Skeletal muscle satellite cell (primary cell): Measurements from ENCODE around the gene ZBTB24.

Experiments used
- H3K27me3 ChIP-seq: 2 replicates; pipeline ENCODE4 v1.7.0; 2013; ENCODE audit warnings: low read length; ENCODE audit not compliant: control insufficient read depth, insufficient read depth
- H3K36me3 ChIP-seq: 2 replicates; pipeline ENCODE4 v1.7.0; 2013; ENCODE audit warnings: mild to moderate bottlenecking, control low read depth, low read length; ENCODE audit not compliant: insufficient read depth
- H3K4me1 ChIP-seq: 2 replicates; pipeline ENCODE4 v1.7.0; 2013; ENCODE audit warnings: low read length; ENCODE audit not compliant: control insufficient read depth, insufficient read depth
- H3K4me2 ChIP-seq: 2 replicates; pipeline ENCODE4 v1.7.0; 2013; ENCODE audit warnings: mild to moderate bottlenecking, low read length
- H3K4me3 ChIP-seq: 2 replicates; pipeline ENCODE4 v1.7.0; 2013; ENCODE audit warnings: low read length
- H3K9ac ChIP-seq: 2 replicates; pipeline ENCODE4 v1.7.0; 2013; ENCODE audit warnings: mild to moderate bottlenecking, low read depth, low read length, moderate library complexity
- H3K9me3 ChIP-seq: replicated peaks from 2 replicates; pipeline ENCODE4 v1.7.0; 2013; ENCODE audit warnings: mild to moderate bottlenecking, control low read depth, low read length

ZBTB24 gene

DNA sequence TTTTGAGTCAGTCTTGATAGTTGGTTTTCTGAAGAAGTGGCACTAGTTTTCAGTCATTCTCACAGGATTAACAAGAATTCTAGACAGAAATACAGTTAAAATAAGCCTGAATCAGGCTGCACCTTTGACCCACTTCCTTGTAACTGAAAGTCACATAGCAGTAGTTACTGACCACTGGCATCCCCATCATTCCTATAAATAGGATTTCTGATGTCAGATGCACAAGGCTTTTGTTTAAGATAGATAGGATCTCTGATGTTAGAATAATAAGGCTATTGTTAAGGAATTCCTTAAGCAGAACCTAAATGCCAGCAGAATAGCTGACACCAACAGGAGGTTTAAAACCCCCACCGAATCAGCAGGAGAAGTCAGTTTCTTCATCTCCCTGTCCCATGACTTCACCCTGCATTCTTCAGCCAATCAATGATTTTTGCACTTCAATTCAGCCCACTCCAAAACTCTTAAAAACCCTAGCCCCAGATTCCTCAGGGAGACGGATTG lies 30.6 kb upstream of the ZBTB24 start:
- H3K27me3 ChIP-seq, result no peaks in the 10 kb centered on the region
- no peak overlapping the region for H3K4me3 ChIP-seq
- no peak overlapping the region for H3K4me2 ChIP-seq
- H3K36me3 ChIP-seq, result no peaks in the 10 kb centered on the region
- H3K9ac ChIP-seq, result no peak overlapping the region
- H3K4me1 ChIP-seq, result no peaks in the 10 kb centered on the region
- no peaks in the 10 kb centered on the region for H3K9me3 ChIP-seq

DNA sequence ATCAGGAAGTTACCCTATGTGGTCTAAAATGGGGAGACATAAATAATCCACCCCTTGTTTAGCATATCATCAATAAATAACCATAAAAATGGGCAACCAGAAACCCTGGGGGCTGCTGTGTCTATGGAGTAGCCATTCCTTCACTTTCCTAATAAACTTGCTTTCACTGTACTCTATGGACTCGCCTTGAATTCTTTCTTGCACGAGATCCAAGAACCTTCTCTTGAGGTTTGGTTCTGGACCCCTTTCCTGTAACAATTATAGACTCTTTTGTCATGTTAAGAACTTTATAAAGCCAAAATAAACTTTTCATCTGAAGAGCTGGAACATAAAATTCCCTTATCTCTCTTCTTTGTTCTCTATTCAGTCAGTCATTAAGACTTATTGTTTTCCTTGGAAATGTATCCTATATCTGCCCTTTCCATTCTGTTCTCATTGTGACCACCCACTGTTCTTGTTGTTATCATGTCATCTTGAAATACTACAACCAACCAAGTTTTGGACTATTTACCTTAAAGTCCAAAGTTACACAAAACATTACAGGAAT lies 29.3 kb upstream of the ZBTB24 start:
- H3K4me1 ChIP-seq, result no peaks in the 10 kb centered on the region
- no peaks in the 10 kb centered on the region for H3K9me3 ChIP-seq
- H3K4me3 ChIP-seq, result no peak overlapping the region
- no peaks in the 10 kb centered on the region for H3K27me3 ChIP-seq
- H3K9ac ChIP-seq, result no peak overlapping the region
- no peaks in the 10 kb centered on the region for H3K36me3 ChIP-seq
- no peak overlapping the region for H3K4me2 ChIP-seq

DNA sequence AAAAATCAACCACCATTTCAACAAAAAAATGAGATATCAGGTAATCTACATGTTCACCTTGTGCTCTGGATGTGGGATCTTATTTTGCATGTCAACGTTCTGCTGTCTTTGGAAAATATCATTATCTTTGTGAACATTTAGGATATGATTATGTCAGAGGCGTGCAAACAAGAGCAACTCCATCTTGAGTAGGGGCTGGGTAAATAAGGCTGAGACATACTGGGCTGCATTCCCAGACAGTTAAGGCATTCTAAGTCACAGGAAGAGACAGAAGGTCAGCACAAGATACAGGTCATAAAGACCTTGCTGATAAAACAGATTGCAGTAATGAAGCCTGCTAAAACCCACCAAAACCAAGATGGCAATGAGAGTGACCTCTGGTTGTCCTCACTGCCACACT lies 28.8 kb upstream of the ZBTB24 start:
- H3K4me2 ChIP-seq, result no peak overlapping the region
- H3K9ac ChIP-seq, result no peak overlapping the region
- no peaks in the 10 kb centered on the region for H3K4me1 ChIP-seq
- H3K9me3 ChIP-seq, result no peaks in the 10 kb centered on the region
- H3K4me3 ChIP-seq, result no peak overlapping the region
- H3K27me3 ChIP-seq, result no peaks in the 10 kb centered on the region
- no peaks in the 10 kb centered on the region for H3K36me3 ChIP-seq

DNA sequence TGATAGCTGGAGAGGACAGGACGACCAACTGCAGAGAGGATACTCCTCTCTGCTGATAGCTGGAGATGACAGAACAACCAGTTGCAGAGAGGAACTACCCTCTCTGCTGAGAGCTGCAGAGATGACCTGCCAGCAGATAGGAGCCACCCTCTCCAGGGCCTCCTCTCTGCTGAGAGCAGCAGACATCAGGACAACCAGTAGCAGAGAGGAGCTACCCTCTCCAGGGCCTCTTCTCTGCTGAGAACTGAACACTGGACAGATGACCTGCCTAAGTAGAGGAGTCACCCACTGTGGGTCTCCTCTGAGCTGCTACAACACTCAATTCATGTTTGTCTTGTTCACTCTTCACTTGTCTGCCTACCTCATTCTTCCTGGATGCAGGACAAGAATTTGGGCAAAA lies 27.3 kb upstream of the ZBTB24 start:
- no peaks in the 10 kb centered on the region for H3K27me3 ChIP-seq
- H3K36me3 ChIP-seq, result no peaks in the 10 kb centered on the region
- H3K9ac ChIP-seq, result no peak overlapping the region
- H3K4me1 ChIP-seq, result no peaks in the 10 kb centered on the region
- no peaks in the 10 kb centered on the region for H3K9me3 ChIP-seq
- H3K4me3 ChIP-seq, result no peak overlapping the region
- no peak overlapping the region for H3K4me2 ChIP-seq

DNA sequence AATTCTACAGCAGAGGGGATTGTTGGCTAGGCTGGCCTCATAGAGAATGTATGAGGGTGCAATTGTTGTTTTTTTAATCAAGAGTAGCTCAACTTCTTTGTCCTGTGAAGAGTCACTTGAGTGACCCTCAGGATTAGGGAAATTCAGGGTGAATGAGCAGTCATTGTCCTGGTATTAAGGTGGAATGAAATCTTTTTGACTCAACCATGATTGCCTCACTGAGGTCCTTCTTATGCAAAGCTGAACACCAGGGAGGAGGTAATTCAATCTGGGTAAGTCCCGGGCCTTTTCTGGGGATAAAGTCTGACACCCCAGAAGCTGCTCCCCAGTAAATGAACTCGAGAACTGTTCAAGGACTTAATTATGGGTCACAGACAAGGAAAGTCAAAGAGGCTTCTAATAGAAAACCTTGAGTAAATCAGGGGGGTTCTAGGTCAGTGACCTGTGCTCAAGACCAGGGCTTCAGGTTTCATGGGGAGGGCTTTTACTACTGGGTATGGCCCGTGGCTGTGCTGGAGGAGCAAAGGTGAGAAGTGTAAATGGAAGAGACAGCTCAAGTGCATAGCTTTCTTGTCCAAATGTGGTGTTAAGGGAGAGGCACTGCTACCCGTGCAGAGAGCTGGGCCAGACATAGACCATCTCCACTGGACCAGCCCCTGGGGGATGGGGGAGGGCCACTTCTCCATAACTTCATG lies 25.3 kb upstream of the ZBTB24 start:
- Histone ChIP-seq H3K27me3 (no peaks in the 10 kb centered on the region), H3K9ac (no peak overlapping the region), H3K9me3 (no peaks in the 10 kb centered on the region), H3K4me1 (no peaks in the 10 kb centered on the region), H3K36me3 (no peaks in the 10 kb centered on the region), H3K4me2 (no peak overlapping the region), H3K4me3 (no peak overlapping the region)

DNA sequence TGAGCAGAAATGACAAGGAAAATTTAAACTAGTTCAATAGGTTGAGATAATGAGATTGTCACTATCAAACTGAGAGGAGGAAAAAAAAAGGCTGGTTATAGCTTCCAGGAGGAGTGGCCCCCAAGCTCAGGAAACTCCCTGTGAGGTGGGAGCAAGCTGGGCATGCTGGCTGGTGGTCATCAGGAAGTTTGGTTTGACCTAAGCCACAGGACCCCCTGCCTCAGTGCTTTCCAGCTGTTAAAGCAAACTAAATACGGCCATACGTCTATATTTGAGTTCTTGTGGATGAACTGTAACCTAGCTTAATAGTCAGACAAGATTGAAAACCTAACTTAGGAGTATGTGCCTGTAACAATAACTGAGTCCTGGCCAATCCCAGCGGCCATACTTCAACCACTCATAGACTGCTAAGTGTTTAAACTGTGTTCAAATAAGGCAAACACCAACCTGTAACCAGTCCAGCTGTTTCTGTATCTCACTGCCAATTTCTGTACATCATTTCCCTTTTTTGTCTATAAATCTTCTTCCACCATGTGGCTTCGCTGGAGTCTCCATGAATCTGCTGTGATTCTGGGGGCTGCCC lies 24.6 kb upstream of the ZBTB24 start:
- Histone ChIP-seq H3K27me3 (no peaks in the 10 kb centered on the region), H3K4me1 (no peaks in the 10 kb centered on the region), H3K9ac (no peak overlapping the region), H3K9me3 (no peaks in the 10 kb centered on the region), H3K4me3 (no peak overlapping the region), H3K36me3 (no peaks in the 10 kb centered on the region), H3K4me2 (no peak overlapping the region)

DNA sequence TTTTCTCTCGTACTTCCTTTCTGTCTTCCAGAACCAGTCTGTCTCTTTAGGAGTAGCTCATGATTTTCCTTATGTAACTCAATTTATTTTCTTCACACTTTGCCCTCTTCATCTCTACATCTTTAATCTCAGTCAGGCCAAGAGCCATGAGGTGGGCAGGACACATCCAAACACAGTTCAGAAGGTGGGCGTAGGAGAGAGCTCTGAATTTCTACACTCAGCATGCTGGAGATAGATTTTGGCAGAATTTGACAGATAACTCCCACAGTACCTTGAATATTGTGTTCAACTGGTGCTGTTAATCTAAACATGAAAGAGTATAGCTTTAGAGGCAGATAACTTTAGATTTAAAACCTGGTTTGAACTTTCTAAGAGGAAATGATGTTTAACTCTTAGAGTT lies 23.8 kb upstream of the ZBTB24 start:
- Histone ChIP-seq H3K4me2 (no peak overlapping the region), H3K9ac (no peak overlapping the region), H3K36me3 (no peaks in the 10 kb centered on the region), H3K27me3 (no peaks in the 10 kb centered on the region), H3K9me3 (no peaks in the 10 kb centered on the region), H3K4me3 (no peak overlapping the region), H3K4me1 (peaks cover 2% of the 10 kb centered on the region)

DNA sequence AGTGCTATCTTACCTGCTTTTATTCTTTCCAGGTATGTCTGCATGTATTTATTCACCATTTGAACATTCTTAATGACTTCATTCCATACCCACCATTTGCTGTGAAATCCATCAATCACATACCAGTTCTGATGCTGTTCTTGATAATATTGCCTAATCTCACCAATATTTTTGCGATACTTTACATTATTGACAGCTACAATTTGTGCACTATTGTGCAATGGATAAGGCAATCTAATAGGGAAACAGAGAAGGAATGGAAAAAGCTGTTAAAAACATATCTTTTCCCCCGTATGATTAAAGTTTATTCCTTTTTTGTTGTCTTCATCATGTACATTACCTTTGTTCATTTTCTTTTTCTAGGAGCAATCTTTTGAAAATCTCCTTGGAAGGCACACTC lies 23.3 kb upstream of the ZBTB24 start:
- Histone ChIP-seq H3K4me2 (no peak overlapping the region), H3K36me3 (no peaks in the 10 kb centered on the region), H3K4me1 (peaks cover 3% of the 10 kb centered on the region), H3K9me3 (no peaks in the 10 kb centered on the region), H3K9ac (no peak overlapping the region), H3K27me3 (no peaks in the 10 kb centered on the region), H3K4me3 (no peak overlapping the region)

DNA sequence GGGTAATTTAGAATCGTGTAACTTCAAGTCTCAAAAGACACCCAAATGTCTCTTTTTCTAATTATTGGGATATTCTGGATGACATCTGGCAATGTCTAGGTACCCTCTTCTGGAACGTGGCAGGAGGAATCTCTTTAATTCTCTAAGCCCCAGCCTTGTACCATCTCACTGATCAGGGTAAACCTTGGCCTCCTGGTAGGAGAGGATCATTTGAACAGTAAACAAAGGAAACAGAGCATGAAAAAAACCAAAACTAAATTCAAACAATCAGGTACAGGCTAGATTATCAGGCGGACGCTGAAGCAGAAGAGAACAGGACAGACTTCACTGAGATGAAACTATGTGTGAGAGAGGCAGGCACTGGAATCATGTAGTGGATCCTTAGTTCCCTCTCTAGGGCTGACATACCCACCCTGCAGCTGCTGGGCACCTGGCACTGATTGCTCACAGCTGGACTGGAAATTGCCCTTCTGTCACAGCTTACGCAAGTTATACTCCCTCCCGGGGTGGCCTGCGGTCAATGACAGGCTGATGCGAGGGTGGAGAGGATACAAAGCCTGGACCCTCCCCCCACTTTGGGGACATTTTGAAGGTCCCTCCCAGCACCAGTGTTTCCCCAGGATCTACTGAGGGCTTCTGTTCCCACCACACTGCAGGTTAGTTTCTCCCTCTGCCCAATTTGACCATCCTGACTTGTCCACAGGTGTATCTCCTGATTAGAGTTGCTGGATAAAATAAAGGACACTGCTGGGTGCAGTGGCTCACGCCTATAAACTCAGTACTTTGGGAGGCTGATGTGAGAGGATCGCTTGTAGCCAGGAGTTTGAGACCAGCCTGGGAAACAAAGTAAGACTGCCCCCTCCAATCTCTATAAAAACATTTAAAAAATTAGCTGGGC lies 20.6 kb upstream of the ZBTB24 start:
- Histone ChIP-seq H3K9ac (no peak overlapping the region), H3K36me3 (no peaks in the 10 kb centered on the region), H3K27me3 (no peaks in the 10 kb centered on the region), H3K9me3 (no peaks in the 10 kb centered on the region), H3K4me2 (no peak overlapping the region), H3K4me3 (no peak overlapping the region), H3K4me1 (peaks cover 3% of the 10 kb centered on the region)

DNA sequence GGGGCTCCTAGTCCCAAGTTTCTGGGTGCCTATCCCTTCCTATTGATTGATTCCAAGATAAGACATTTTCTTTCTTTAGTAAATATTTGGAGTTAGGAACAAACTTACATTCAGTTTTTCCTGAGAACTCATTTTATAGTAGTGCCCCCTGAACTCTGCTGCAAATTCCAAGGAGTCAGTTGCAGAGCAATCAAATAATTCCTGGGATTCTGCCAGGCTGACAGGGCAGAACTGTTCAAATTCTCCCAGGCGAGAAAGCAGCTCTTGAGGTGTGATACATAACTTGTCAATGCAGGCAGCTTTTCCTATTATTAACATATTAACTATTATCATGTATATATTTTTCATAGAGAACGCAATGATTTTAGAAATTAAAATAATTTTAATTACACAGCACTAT lies 15.9 kb upstream of the ZBTB24 start:
- no peaks in the 10 kb centered on the region for H3K36me3 ChIP-seq
- no peak overlapping the region for H3K4me3 ChIP-seq
- H3K4me1 ChIP-seq, result peaks cover 3% of the 10 kb centered on the region
- H3K4me2 ChIP-seq, result no peak overlapping the region
- peaks cover 10% of the 10 kb centered on the region for H3K27me3 ChIP-seq
- H3K9me3 ChIP-seq, result no peaks in the 10 kb centered on the region
- no peak overlapping the region for H3K9ac ChIP-seq

DNA sequence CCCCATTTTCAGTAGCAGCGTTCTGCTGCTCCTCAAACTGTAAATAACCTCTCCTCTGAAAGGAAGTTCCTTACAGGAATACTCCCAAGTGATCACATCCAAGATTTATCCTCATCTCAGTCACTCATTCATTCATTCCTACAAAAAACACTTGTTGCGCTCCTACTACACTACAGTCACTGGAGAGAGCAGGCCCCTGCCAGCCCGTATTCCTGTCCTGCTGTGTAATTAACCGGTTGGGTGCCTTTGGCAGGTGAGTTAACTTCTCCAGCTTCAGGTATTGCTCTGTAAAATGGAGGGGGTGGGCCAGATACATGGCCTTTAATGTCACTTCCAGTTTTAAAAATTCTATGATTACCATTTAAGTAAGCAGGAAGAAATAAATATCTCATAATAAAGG lies 15.0 kb upstream of the ZBTB24 start:
- Histone ChIP-seq H3K36me3 (no peaks in the 10 kb centered on the region), H3K4me1 (peaks cover 3% of the 10 kb centered on the region), H3K4me2 (no peak overlapping the region), H3K9me3 (no peaks in the 10 kb centered on the region), H3K9ac (no peak overlapping the region), H3K27me3 (peaks cover 11% of the 10 kb centered on the region), H3K4me3 (no peak overlapping the region)
